Measurements from ENCODE around the gene PRR36.

Gene PRR36

GRCh38 chr19:7897292-7897691 lies 23.1 kb upstream of the PRR36 start:
- DNase-seq, result no peak

GRCh38 chr19:7895565-7895964 lies 21.4 kb upstream of the PRR36 start:
- no peak for DNase-seq

- no peak for DNase-seq
Measured at GRCh38 chr19:7894612-7895309, 20.6 kb upstream of the PRR36 start.

DNA sequence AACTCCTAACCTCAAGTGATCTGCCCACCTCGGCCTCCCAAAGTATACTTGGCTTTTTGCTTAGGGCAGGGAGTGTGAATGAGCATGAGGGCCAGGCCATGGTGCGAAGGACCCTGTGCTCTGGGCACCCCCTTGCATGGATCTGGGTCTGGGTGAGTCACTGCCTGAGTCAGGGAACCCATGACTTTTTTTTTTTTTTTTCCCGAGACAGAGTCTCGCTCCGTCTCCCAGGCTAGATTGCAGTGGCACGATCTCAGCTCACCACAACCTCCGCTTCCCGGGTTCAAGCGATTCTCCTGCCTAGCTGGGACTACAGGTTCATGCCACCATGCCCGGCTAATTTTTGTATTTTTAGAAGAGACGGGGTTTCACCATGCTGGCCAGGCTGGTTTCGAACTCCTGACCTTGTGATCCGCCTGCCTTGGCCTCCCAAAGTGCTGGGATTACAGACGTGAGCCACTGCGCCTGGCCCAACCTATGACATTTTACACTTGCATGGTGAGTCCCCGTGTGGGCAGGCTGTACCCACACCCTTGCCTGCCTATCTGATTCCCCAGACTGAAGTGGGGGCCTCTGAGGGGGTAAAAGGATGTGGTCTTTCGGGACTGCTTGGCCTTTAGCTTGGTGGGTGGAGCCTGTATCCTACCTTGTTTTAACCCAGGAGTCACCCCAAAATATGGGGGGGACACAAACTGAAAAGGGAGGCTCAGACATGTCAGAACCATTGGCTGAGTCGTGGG lies 19.3 kb upstream of the PRR36 start:
- peak; percentile 52 for DNase-seq

DNA sequence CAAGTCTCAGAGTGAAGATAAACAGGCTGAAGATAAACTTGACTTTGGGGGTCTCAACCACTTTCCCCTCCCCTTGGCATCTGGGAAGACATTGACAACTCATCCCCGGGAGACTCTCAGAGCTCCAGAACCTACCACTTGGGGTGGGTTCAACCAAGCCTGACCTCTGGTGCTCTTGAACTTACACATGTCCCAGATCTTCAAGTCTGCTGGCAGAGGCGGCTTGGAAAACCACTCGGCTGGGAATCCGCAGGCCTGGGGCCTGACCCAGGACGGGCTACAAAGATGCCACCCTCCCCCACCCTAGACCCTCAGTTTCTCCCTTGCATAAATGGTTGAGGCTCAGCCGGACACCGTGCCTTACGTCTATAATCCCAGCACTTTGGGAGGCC lies 14.6 kb upstream of the PRR36 start:
- no peak for DNase-seq

DNA sequence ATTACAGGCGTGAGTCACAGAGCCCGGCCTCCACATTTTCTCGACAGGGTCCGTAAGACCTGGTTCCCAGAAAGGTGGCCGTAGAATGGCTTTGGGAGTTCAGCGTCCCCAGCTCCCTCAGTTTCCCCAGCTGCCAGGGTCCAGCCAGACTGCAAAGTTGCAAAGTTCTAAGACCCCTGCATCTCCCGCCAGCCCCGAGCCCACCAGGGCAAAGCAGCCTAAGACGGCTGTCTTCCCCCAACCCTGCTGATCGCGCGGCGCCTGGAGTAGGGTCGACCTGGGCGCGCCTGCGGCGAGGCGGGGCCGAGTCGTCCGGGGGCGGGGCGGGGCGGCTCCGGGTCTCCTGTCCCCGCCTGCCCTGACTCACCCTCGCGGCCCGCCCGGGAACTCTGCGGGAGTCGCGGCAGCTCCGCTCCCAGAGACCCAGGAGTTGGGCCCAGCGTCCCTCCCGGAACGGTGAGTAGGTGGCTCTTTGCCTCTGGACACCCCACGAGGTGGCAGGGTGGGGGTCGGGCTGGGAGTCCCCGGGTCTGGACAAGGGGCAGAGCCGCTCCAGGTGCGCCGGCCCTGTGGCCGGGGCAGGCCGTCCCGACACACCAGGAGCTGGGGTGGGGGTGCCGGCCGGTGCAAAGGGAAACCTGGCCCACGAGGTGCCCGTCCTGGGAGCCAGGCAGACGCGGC lies 14.1 kb upstream of the PRR36 start, which contains the start of gene LRRC8E:
LRRC8E (plus strand) TSS at position 366 of the 681 bp plus-strand sequence. CDS start 7,094 bp downstream, outside the sequence.
- DNase-seq, result peak; percentile 49

DNA sequence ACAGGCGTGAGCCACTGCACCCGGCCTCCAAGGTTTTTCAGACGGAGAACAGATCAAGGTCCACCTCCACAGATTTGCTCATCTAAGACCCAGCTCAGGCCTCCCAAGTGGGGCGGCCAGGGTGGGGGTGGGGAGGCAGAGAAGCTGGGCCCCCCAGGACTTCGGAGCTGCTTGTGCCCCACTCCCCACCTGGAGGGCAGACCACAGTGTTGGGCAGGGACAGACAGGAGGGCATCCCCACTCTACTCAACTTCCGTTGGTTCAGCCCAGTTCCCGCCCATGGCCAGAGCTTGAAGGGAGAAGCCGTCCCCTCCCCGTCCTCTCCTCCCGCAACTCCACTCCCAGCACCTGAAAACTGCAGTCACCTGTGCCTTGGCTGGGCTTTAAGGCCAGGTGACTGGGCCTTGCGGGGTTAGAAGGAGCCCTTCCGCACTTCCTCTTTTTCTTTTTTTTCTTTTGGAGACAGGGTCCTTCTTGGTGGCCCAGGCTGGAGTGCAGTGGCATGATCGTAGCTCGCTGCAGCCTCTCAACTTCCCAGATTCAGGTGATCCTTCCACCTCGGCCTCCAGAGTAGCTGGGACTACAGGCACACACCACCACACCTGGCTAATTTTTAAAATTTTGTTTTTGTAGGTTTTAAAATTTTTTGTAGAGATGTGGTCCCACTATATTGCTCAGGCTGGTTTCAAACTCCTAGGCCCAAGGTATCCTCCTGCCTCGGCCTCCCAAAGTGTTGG lies 13.4 kb upstream of the PRR36 start:
- DNase-seq, result no peak

GRCh38 chr19:7885818-7886217 lies 11.6 kb upstream of the PRR36 start:
- DNase-seq, result no peak

GRCh38 chr19:7883796-7884570 lies 9.8 kb upstream of the PRR36 start:
- DNase-seq, result peak; percentile 21

- DNase-seq, result peak; percentile 17
Measured at GRCh38 chr19:7883105-7883504, 8.9 kb upstream of the PRR36 start.

- DNase-seq, result no peak
Measured at GRCh38 chr19:7881910-7882309, 7.7 kb upstream of the PRR36 start.

- DNase-seq, result no peak
Measured at GRCh38 chr19:7879836-7880235, 5.6 kb upstream of the PRR36 start.

DNA sequence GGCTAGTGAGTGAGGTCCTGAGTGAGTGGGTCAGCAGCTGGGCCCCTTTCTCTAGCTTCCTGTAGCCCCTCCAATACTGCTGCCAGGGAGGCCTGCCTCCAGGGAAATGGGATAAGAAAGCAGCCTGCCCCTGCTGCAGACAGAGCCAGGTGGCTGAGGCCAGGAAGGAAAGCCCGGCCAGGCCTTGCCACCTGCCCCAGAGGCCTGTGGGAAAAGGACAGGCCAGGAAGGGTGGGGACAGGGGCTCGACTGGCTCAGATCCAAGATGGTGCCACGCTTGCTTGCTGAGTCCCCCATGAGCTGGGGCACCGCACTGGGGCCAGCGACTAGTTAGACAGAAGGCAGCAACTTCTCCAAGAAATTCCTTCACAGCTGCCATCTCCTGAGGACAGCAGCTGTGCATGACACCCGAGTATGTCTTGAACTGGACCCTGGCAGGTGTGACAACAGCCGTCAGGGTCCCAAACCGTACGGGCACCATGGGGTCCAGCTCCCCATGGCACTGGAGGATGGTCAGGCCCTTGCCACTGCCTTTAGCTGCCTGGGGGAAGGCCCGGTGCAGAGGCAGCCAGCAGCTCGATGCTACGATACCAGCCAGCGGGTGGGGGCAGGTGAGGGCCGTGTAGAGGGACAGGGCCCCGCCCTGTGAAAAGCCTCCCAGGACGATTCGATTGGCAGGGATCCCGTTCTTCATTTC lies 5.1 kb upstream of the PRR36 start:
- DNase-seq, result no peak

DNA sequence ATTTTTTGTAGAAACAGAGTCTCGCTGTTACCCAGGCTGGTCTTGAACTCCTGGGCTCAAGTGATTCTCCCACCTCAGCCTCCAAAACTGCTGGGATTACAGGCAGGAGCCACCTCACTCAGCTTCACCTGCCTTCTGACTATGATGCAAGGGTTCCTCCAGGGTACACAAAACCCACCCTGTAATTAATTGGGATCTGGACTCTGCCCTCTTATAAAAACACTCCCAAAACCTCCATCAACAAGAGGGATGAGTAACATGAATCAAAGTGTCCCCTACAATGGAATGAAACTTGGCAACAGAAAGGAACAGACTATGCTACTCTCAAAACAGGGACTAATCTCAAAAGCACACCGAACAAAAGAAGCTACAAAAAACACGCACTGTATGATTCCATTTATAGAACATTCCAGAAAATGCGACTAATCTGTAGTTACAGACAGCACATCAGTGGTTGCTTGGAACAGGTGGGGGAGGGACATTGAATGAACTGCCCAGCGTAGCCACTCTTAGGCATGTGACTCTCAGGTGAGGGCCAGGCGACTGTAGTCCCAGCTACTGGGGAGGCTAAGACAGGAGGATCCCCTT lies 3.2 kb upstream of the PRR36 start:
- peak; percentile 11 for DNase-seq

DNA sequence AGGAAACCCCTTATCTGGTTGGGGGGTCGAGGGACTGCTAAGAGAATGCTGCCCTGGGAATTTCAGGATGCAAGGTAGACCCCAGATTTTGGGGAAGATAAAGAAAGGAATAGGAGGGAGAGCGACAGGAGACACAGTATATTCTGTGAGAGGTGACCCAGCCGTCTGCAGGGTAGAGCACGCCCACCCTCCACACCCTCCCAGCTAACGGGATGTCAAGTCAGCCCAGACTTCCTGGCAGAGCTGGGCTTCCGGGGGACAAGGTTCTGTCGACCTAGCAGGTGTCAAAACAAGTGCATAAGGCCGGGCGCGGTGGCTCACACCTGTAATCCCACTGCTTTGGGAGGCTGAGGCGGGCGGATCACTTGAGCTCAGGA lies 695 bp upstream of the PRR36 start:
- no peak for DNase-seq

GRCh38 chr19:7873304-7874075 lies 700 bp downstream of the PRR36 start:
- no peak for DNase-seq

DNA sequence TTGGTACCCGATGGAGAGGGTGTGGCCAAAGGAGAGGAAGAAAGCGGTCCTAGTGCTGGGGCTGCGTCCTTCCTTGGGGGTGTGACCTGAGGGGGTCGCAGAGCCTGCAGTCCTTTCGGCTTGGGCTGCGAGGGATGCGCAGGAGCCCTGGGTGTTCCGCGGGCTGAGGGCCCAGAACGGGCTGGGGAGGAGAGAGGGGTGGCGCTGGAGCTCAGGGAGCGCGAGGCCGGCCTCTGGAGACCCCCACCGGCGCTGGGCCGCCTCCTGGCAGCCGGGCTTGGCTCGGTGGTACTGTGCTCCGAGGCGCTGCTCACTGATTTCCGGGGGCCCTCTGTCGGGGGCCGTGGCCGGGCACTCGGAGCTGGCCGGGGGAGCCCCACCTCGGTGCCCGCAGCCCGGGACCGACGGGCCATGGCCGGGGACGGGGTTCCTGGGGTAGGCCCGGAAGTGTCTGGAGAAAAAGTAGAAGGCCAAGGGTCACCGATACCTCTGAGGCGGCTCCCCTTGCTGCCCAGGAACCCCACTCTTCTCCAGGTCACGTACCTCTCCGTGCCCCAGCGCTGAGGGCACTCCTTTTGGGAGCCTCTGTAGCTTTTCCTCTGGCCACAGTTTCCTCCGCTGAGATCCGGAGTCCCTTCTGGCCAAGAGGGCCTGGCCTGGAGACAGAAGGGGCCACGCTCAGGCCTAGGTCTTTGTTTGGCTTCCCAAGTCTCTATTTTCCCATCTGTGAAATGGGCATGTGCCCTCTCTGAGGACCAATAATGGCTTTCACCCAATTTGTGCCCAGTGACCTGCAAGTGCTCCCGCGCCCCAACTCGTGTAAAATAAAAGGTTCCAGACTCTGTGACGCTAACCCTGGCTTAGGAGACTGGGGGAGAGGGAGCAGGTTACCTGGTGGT lies 1.6 kb downstream of the PRR36 start:
- no peak for DNase-seq

DNA sequence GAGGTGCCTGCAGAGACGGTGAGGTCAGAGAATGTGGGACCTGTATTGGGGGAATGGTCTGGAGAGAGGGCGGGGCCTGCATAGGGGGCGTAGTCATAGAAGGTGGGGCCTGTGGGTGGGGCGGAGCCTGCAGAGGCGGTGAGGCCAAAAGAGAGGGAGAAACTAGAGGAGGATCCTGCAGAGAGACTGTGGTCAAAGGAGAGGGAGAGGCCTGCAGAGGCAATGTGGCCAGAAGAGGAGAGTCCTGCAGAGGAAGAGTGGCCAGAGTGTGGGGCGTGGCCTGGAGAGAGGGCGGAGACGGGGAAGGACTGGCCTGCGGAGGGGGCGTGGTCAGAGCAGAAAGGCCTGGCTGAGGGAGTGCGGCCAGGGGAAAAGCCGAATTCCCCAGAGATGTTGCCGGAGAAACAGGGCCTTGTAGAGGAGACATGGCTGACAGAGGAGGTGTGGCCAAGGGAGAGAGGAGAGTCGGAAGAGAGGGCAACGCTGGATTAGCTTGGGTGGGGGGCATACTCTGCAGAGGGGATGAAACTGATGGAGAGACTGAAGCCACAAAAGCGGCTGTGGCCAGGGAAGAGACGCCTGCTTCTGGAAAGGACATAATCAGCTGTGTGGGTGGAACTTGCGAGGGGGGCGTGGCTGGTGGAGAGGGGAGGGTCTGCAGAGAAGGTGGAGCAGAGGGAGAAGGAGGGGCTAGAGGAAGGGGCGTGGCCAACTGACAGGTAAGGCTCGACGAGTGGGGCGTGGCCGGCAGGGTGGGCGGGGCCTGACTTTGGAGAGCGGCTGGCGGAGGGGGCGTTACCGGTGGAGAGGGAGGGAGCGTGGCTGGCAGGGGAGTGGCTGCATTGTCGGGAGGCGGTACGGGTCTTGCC lies 2.5 kb downstream of the PRR36 start:
- DNase-seq, result peak; percentile 89

Measured in HCEC 1CT (cell line).